GM19043 (cell line): Measurements from ENCODE around the gene TCEAL7.

Experiments
- ATAC-seq: cut with Tn5 transposase; IDR thresholded peaks from one replicate; pipeline ENCODE4 v1.9.1; 2021; ENCODE audit warnings: low read depth; ENCODE audit not compliant: unreplicated experiment

Gene TCEAL7

DNA sequence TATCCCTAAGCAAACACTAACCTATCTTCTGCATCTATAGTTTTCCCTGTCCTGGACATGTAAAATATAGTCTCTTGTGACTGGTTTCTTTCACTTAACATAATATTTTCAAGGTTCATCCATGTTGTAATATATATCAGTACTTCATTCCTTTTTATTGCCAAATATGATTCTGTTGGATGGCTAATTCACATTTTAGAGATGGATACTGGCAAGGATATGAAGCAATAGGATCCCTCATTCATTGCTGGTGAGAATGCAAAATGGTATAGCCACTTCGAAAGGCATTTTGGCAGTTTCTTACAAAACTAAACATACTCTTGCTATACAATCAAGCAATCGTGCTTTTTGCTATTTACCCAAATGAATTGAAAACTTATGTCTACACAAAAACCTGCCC lies 33.0 kb downstream of the TCEAL7 start:
- ATAC-seq: no peak

DNA sequence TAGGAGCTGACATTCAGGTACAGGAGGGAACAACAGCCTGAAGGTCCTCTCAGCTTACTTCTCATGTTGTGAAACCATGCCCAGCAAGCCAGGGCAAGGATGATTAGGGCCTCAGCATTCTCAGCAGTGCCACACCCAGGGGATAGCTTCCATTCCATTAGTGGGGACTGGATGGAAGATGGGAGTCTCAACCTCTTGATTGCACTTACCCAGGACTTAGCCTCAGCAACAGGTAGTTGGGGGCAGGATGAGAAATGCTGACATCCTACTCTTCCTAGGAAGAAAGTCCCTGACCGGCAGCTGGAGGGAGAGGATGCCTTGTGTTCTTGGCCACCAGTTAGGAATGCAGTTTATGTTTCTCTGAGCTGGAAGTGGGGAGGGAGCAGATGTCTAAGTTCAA lies 37.5 kb downstream of the TCEAL7 start:
- no peak for ATAC-seq

DNA sequence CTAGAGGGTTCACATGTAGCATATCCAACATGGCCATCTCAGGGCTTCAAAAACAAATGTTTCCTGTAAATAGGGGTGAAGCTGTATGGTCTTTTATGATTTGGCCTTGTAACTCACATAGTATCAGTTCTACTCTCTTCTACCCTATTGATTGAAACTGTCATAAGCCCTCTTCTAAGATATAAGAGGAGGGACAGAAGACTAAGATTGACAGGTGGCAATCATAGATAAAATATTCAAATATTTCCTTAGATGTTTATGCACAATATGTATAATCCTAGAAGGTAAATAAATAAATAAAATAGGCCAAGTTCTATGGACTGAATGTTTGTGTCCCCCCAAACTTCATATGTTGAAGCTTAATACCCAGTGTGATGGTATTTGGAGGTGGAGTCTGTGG lies 39.4 kb downstream of the TCEAL7 start:
- ATAC-seq: no peak

DNA sequence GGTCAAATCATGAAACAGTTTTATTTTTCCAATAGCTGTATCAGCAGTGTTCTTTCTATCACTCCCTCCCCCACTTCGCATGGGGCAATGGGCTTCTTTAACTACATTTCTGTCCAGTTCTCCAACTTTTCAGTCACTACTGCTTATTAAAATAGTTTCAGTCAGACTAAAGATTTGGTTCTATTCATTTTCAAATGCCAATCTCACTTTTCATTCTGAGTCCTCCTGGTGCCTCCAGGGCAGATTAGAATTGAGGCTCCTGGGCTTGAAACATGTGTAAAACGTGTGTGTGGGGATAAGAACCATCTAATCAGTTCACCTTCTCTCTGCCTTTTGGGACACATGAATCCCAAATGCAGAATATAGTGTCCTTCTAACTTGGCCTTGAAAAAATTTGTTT lies 42.8 kb downstream of the TCEAL7 start:
- no peak for ATAC-seq

DNA sequence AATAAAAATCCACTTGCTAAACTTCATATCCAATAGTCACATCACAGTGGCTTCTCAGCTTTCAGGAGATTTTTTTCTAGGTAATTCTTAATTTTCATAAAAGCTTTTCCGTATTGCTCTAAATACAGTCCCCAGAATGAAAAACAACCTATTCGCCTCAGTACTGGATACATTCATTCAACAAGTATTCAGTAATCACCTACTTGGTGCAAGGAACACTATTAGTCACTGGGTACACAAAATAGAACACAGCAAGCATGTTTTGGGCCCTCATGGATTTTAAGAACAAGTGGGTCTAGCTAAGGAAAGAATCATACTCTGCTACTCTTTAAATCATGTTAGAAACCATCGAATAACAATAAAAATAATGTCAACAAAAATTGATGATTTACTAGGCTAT lies 43.5 kb downstream of the TCEAL7 start:
- ATAC-seq: no peak

DNA sequence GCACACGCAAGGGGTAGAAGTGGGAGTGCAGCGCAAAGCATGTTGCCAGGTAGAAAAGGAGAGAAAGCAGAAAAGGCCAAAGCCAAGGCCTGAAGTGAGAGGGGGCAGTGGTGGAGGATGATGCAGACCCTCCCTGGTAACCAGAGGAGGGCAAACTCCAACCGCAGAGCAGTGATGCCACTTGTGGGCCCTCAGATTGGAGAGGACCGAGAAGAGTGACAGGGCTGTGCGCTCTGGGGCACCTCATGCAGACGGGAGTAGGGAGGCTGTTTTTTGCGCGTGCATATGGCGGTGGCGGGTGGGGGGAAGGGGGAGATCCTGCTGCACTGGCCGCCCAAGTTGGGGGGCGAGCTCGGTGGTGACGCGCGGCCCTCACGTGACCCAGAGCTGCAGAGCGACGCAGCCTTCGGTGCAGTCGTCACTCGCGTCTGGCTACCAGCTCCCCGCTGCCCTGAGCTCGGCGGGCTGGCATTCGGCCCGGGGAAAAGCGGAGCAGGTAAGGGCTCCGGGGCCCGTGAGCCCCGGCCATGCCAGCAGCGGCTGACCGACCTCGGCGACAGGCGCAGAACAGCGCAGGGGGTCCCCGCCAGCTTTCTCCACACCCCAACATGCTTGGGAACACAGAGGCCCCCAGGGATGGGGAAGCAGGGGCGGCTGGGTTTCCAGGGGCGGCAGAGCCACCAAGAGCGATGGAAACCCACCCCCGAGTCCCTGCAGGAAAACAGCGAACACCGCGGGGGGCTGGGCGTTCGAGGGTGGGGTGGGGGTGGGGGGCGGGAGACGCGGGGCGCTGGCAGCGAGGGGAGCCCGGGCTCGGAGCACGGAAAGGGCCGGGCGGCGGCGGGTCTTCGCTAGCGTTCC lies 46.3 kb downstream of the TCEAL7 start, which contains the start of gene BEX3:
BEX3 (plus strand) TSS at position 421 of the 861 bp plus-strand sequence. CDS start 984 bp downstream, outside the sequence.
- no peak for ATAC-seq

DNA sequence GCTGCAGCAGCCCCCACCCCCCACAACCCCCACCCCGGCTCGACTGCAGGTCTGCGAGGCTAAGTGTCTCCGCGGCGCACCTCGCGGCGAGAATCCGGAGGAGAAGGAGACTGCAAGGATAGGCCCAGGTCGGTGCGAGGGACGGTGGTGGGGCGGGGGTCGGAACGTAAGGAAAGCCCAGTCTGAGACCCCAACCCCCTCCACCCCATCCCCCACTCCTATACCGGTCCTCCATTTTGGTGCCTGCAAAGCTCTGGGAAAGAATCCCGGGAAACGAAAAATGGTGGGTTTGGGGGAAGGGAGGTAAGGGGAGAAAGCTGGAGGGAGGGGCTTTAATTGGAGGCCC lies 46.9 kb downstream of the TCEAL7 start:
- ATAC-seq: no peak

DNA sequence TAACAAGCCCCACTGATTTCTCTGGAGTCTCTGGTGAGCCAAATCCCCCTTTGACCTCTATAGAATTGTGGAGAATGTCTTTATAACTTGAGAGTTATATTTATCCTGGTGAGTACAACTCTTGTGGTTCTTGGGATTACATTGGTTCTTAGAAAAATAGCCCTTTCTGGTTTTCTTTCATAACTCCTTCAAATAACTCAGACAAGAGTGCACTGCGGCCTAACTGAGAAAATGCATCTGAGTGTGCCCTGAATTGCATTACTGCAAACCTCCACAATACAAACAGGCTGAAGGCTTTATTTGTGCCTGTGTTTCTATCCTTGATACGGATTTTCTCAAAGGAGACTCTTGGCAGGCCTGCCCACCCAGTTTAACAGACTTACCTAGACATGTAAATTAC lies 49.0 kb downstream of the TCEAL7 start:
- ATAC-seq: no peak
